Fibroblast of villous mesenchyme (primary cell): Measurements from ENCODE around the gene MAPK10. TPM values are rescaled to one million over a fixed set of nuclear protein-coding genes. Genes with fewer than 3 reads are reported as not detected.

Experiments
- DNase-seq: peaks from one replicate; pipeline ENCODE4 v3.0.0-alpha.2; 2010; ENCODE audit warnings: low read depth
- H3K4me3 ChIP-seq: 2 replicates; pipeline ENCODE4 v1.5.1; 2011; ENCODE audit warnings: low read depth, mild to moderate bottlenecking, low read length
- CTCF ChIP-seq: IDR thresholded peaks from 2 replicates; pipeline ENCODE4 v1.5.1; 2012; ENCODE audit warnings: low read depth, mild to moderate bottlenecking, low read length; ENCODE audit not compliant: insufficient read depth
- total RNA-seq: library from RNA; depleted of rRNA; stranded (reverse); fragments of >200 nt; gene quantifications from 2 replicates; pipeline ENCODE4 v1.2.3, GENCODE V29; 2012

Gene MAPK10
- total RNA-seq, 1 donor: 12.1 TPM

GRCh38 chr4:86132468-86132867, 227.4 kb downstream of the MAPK10 start:
- TF ChIP-seq CTCF: no peak
- H3K4me3 ChIP-seq: no peak overlapping the region
- no peak for DNase-seq

GRCh38 chr4:86131456-86131855, 228.4 kb downstream of the MAPK10 start:
- no peak for DNase-seq
- TF ChIP-seq CTCF: no peak
- no peak overlapping the region for H3K4me3 ChIP-seq

GRCh38 chr4:86130160-86130933, 229.5 kb downstream of the MAPK10 start:
- H3K4me3 ChIP-seq: no peak overlapping the region
- TF ChIP-seq CTCF: no peak
- no peak for DNase-seq

- DNase-seq: no peak
- no peak for TF ChIP-seq CTCF
- no peak overlapping the region for H3K4me3 ChIP-seq
Measured at GRCh38 chr4:86129546-86129945, 230.3 kb downstream of the MAPK10 start.

- TF ChIP-seq CTCF: no peak
- no peak overlapping the region for H3K4me3 ChIP-seq
- DNase-seq: no peak
Measured at GRCh38 chr4:86122404-86122803, 237.4 kb downstream of the MAPK10 start.

GRCh38 chr4:86118711-86119110, 241.1 kb downstream of the MAPK10 start:
- no peak for DNase-seq
- no peak for TF ChIP-seq CTCF

More at GRCh38 chr4:86118711-86119110, 241.1 kb downstream of the MAPK10 start:
- no peak overlapping the region for H3K4me3 ChIP-seq
